VCaP (cell line): ENCODE data around the gene KCNA3.

Source experiments
- H3K27ac ChIP-seq: fragments of 450-650 bp; 2 replicates; pipeline ENCODE4 v1.5.1; 2017
- TF ChIP-seq, protein P1 (sequence below): fragments of 450-650 bp; conservative IDR thresholded peaks from 2 replicates; pipeline ENCODE4 v1.5.1; 2017; ENCODE audit warnings: mild to moderate bottlenecking, moderate library complexity

Gene KCNA3

DNA sequence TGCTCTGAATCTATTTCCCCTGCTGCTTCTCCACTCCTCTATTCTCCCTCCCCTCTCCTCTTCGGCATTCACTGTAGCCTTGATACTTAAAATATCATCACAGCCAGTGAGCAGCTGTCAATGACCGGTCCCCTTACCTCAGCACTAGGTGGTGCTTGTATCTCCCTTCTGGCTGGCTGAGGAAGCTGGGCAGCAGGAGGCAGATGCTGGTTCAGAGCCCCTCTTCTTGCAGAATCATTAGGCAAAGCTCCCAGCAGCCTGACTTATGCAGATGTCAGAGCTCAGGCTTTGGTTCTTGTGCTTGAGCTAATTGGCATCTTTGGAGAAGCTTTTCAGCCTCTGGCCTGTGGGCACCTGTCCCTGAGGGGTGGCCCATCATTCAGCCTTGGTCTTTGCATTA lies 36.7 kb downstream of the KCNA3 start:
- TF ChIP-seq, protein P1, sequence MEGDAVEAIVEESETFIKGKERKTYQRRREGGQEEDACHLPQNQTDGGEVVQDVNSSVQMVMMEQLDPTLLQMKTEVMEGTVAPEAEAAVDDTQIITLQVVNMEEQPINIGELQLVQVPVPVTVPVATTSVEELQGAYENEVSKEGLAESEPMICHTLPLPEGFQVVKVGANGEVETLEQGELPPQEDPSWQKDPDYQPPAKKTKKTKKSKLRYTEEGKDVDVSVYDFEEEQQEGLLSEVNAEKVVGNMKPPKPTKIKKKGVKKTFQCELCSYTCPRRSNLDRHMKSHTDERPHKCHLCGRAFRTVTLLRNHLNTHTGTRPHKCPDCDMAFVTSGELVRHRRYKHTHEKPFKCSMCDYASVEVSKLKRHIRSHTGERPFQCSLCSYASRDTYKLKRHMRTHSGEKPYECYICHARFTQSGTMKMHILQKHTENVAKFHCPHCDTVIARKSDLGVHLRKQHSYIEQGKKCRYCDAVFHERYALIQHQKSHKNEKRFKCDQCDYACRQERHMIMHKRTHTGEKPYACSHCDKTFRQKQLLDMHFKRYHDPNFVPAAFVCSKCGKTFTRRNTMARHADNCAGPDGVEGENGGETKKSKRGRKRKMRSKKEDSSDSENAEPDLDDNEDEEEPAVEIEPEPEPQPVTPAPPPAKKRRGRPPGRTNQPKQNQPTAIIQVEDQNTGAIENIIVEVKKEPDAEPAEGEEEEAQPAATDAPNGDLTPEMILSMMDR: no peak
- no peak overlapping the region for H3K27ac ChIP-seq

DNA sequence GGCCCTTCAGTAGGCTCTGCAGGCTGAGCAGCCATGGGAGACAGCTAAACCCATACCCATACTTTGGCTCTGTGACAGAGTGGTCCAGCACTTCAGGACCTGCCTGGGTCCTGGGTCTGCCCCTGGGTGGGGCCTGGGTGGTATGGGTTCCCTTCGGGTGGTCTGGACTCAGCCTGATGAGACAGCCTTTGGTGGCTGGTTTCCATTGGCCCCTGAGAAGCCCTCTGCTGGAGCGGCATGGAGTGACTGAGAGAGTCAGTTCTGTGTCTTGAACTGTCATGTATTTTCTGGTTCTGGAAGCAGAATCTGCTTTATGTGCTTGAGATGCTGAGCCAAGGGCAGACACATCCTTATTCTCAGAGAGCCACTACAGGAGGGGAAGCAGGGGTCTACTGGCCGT lies 37.3 kb downstream of the KCNA3 start:
- no peak overlapping the region for H3K27ac ChIP-seq
- TF ChIP-seq, protein P1: no peak

DNA sequence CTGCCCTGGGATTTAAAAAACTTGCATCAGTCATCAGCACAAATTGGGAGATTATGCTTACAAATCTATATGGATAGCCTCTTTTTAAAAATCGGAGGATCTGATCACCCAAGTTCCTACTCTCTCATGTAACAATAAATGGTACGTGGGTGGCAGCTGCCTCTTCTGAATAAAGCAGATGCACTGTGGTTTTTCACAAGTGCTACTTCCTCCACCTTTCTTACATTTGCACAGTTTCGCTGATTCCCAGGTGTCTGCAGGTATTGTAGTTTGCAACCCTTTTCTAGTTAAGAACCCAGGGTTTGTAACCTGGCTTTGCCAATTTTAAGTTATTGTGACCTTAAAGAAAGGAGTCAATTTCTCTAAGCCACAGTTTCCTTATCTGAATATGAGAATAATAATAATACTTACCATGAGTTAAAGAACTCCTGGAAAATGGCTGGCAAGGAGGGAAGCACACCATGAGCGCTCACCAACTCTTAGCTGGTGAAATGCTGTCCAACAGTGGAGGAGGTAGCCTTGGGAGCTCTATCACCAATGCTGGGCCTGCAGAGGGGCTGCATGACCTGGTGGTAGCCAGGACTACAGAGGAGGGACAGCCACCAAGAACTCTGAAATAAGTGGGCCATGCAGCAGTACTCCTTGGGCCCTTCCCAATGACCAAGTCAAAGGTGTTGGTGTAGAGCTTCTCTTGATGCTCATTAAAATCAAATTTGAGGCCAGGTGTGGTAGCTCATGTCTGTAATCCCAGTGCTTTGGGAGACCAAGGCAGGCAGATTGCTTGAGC lies 38.4 kb downstream of the KCNA3 start:
- no peak overlapping the region for H3K27ac ChIP-seq
- TF ChIP-seq, protein P1: no peak

DNA sequence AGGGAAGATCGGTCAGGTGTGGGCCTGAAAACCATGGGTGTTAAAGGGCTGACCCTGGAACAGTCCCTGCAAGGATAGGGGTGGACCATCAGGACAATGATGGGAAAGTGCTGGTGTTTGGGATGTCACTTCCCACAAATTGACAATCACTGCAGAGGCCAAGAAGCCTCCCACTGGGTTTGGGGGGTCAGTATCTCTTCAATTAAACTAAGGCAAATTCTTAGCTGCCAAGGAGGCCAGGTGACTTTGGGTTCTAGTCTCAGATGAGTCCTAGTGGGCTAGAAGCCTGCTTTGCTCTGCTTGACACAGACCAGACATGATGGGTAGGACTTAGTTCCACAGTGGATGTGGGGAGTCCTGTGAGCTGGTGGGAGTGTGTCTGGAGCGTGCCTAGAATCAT lies 39.3 kb downstream of the KCNA3 start:
- TF ChIP-seq, protein P1: no peak
- H3K27ac ChIP-seq: no peak overlapping the region

DNA sequence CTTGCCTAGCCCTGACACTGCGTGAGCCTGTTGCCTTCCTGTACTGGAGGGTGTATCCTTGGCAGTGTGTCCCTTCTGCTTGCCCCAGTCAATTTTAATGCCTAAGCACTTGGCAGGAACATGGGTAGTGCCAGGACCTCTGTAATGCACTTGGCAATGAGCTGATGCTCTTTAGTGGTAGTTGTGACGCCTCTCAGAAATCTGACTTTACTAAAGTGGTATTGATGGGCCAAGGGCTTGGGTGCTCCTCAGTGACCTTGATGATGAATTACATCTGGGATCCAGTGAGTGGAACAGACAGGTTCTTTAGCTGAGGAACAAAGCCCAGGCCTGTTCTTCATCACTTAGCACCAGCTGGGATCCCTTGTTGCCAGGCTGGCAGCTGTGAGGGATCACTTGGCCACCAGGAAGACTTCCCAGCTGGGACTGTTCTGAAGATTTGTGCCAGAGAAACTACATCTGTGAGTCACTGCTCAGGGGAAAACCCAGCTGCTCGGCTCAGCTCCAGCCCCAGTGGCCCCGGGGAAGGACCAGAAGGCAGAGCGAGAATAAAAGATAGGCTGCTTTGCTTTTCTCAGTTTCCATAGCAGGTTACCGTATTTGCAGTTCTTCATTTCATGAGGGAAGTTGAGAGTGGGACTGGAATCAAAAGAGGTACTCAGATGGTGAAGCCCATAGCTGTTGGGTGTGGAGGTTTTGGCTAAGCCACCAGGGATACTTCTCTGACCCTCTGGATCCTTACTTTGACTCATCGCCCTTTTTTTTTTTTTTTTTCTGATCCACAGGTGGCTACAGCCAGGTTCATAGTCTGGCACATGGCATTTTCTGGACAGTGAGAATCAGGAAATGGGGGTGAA lies 40.1 kb downstream of the KCNA3 start:
- TF ChIP-seq, protein P1: no peak
- no peak overlapping the region for H3K27ac ChIP-seq

DNA sequence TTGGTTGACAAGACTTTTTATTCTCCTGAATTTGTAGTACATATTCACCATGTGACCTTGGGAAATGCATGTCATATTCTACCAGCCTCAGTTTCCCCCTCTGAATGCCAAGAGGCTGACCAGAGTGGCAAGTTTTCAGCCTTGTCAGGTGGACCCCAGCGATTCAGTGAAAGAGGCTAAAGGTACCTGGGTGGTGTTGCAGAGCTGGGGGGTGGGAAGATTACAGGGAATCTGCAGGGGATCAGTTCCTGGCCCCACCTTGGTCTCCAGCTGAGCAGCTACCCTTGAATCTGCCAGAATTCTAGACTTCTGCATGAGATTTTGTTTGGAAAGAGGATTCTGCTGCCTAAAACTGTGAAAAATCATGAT lies 40.7 kb downstream of the KCNA3 start:
- H3K27ac ChIP-seq: no peak overlapping the region
- TF ChIP-seq, protein P1: no peak

DNA sequence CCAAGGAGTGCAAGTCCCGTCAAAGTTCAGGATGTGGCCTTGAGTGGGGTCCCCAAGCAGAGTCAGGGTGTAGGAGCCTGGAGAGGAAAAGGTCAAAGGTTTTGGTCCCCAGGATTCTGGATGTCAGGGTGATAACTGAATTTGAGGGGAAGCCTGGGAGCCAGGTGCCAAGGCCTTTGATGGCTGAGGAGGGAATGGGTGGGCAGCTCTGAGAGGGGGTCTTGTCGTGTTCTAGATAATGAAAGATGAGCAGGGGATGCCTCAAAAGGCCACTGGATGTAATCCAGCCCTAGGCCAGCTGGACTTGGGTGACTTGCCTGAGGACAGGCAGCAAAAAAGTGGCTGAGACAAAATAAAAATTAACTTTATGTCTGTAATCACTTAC lies 41.1 kb downstream of the KCNA3 start:
- no peak overlapping the region for H3K27ac ChIP-seq

More for the DNA sequence above, 41.1 kb downstream of the KCNA3 start:
- TF ChIP-seq, protein P1: no peak
